ENCODE measurements around the gene HTR7.
"Not testable (repeated sequence)": the region's sequence is repeated elsewhere in the genome, so short reads cannot be mapped to it uniquely, and the experiment has no call there.

Gene HTR7

GRCh38 chr10:90857635-90858460 lies at the start of gene HTR7:
HTR7 (minus strand) TSS chr10:90858039; CDS start chr10:90857671, 368 bp downstream.
- DNase-seq, result peak; percentile 3 to 56

- no peak for DNase-seq
Observed at GRCh38 chr10:90906596-90906995, 48.8 kb upstream of the HTR7 start.

- no peak for DNase-seq
Observed at GRCh38 chr10:90905925-90906324, 48.1 kb upstream of the HTR7 start.

GRCh38 chr10:90896916-90897315 lies 39.1 kb upstream of the HTR7 start:
- not testable (repeated sequence) for DNase-seq

- DNase-seq, result no peak
Observed at GRCh38 chr10:90893190-90893589, 35.4 kb upstream of the HTR7 start.

- DNase-seq, result no peak
Observed at GRCh38 chr10:90890347-90890746, 32.5 kb upstream of the HTR7 start.

- no peak for DNase-seq
Observed at GRCh38 chr10:90889636-90890035, 31.8 kb upstream of the HTR7 start.

- DNase-seq, result no peak
Observed at GRCh38 chr10:90888387-90888786, 30.5 kb upstream of the HTR7 start.

GRCh38 chr10:90887555-90887954 lies 29.7 kb upstream of the HTR7 start:
- DNase-seq, result no peak

- DNase-seq, result no peak
Observed at GRCh38 chr10:90885176-90885575, 27.3 kb upstream of the HTR7 start.

- DNase-seq, result no peak
Observed at GRCh38 chr10:90884431-90884830, 26.6 kb upstream of the HTR7 start.

GRCh38 chr10:90880059-90880719 lies 22.4 kb upstream of the HTR7 start:
- peak in 1 of 2 experiments; percentile 2 for DNase-seq

GRCh38 chr10:90879062-90879461 lies 21.2 kb upstream of the HTR7 start:
- DNase-seq, result no peak

- DNase-seq, result no peak
Observed at GRCh38 chr10:90872648-90873020, 14.8 kb upstream of the HTR7 start.

GRCh38 chr10:90871766-90872647 lies 14.2 kb upstream of the HTR7 start, which contains the start of gene RPP30:
RPP30 (plus strand) TSS chr10:90871974; CDS start chr10:90871987, 13 bp downstream.
- DNase-seq, result peak; percentile 51 to 74

GRCh38 chr10:90871279-90871765 lies 13.5 kb upstream of the HTR7 start:
- peak; percentile 56 to 75 for DNase-seq

GRCh38 chr10:90866050-90866598 lies 8.3 kb upstream of the HTR7 start:
- DNase-seq, result no peak

GRCh38 chr10:90865401-90865800 lies 7.6 kb upstream of the HTR7 start:
- DNase-seq, result no peak

GRCh38 chr10:90862908-90863514 lies 5.2 kb upstream of the HTR7 start:
- peak in 1 of 2 experiments; percentile 8 for DNase-seq

GRCh38 chr10:90860790-90861189 lies 3.0 kb upstream of the HTR7 start:
- DNase-seq, result no peak

GRCh38 chr10:90859321-90859751 lies 1.5 kb upstream of the HTR7 start:
- no peak for DNase-seq

- DNase-seq, result no peak
Observed at GRCh38 chr10:90858461-90858968, 676 bp upstream of the HTR7 start.

Measured in NCI-H2081 (cell line).